RWPE2 (cell line): ENCODE measurements around the gene KCNK16.

Experiments used
- ATAC-seq: fragments of 200-7000 bp; cut with Tn5 transposase; 3 replicates; pipeline ENCODE4 v1.9.1; 2021; ENCODE audit warnings: low read depth
- DNase-seq: peaks from one replicate; pipeline ENCODE4 v3.0.0-alpha.2; 2020; ENCODE audit warnings: low spot score
- H3K27ac ChIP-seq: fragments of 450-650 bp; 2 replicates; pipeline ENCODE4 v1.5.1; 2017; ENCODE audit warnings: mild to moderate bottlenecking; ENCODE audit not compliant: poor library complexity, severe bottlenecking
- H3K27me3 ChIP-seq: fragments of 250-450 bp; sonication (Bioruptor Pico); 2 replicates; pipeline ENCODE4 v1.5.1; 2021; ENCODE audit warnings: mild to moderate bottlenecking, moderate library complexity; ENCODE audit not compliant: insufficient read depth, poor library complexity, severe bottlenecking
- H3K36me3 ChIP-seq: fragments of 250-450 bp; sonication (Bioruptor Pico); 2 replicates; pipeline ENCODE4 v1.5.1; 2020; ENCODE audit warnings: low read depth, mild to moderate bottlenecking, moderate library complexity
- H3K4me1 ChIP-seq: fragments of 250-450 bp; sonication (Bioruptor Pico); 2 replicates; pipeline ENCODE4 v1.5.1; 2021; ENCODE audit warnings: mild to moderate bottlenecking, moderate library complexity; ENCODE audit not compliant: insufficient read depth, poor library complexity, severe bottlenecking
- H3K4me3 ChIP-seq: fragments of 250-450 bp; sonication (Bioruptor Pico); 2 replicates; pipeline ENCODE4 v1.5.1; 2021; ENCODE audit warnings: mild to moderate bottlenecking, moderate library complexity; ENCODE audit not compliant: severe bottlenecking
- H3K9me3 ChIP-seq: fragments of 250-450 bp; sonication (Bioruptor Pico); 2 replicates; pipeline ENCODE4 v1.5.1; 2021; ENCODE audit warnings: mild to moderate bottlenecking, moderate library complexity; ENCODE audit not compliant: severe bottlenecking
- TF ChIP-seq, protein P1 (sequence below): fragments of 450-650 bp; IDR thresholded peaks from one replicate; pipeline ENCODE4 v1.5.1; 2017; ENCODE audit warnings: mild to moderate bottlenecking, moderate library complexity; ENCODE audit not compliant: poor library complexity, severe bottlenecking

Gene KCNK16

DNA sequence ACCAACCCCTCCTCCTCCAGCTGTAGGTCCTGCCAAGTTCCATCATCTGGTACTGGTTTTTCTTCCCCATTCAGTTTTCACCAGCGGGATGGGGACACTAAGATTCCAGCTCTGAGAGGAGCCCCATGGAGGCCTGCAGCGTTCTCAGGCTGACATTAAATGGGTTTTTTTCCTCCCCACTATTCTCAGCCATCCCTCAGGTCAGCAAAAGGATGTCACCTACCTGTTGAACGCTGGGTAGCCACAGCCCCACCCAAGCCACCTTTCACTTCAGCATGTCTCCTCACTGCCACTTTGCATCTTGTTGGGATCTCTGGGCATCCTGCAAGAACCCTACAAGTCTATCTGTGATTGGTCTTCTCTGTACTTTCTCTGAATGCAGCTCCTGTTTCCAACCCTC lies 15.0 kb downstream of the KCNK16 start:
- DNase-seq (no peak), ATAC-seq (no peak)
- peaks cover 4% of the 10 kb centered on the region for H3K27me3 ChIP-seq
- no peaks in the 10 kb centered on the region for H3K9me3 ChIP-seq
- H3K4me3 ChIP-seq = no peak overlapping the region
- no peaks in the 10 kb centered on the region for H3K36me3 ChIP-seq
- no peaks in the 10 kb centered on the region for H3K4me1 ChIP-seq
- H3K27ac ChIP-seq = no peak overlapping the region
- TF ChIP-seq, protein P1, sequence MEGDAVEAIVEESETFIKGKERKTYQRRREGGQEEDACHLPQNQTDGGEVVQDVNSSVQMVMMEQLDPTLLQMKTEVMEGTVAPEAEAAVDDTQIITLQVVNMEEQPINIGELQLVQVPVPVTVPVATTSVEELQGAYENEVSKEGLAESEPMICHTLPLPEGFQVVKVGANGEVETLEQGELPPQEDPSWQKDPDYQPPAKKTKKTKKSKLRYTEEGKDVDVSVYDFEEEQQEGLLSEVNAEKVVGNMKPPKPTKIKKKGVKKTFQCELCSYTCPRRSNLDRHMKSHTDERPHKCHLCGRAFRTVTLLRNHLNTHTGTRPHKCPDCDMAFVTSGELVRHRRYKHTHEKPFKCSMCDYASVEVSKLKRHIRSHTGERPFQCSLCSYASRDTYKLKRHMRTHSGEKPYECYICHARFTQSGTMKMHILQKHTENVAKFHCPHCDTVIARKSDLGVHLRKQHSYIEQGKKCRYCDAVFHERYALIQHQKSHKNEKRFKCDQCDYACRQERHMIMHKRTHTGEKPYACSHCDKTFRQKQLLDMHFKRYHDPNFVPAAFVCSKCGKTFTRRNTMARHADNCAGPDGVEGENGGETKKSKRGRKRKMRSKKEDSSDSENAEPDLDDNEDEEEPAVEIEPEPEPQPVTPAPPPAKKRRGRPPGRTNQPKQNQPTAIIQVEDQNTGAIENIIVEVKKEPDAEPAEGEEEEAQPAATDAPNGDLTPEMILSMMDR = no peak

DNA sequence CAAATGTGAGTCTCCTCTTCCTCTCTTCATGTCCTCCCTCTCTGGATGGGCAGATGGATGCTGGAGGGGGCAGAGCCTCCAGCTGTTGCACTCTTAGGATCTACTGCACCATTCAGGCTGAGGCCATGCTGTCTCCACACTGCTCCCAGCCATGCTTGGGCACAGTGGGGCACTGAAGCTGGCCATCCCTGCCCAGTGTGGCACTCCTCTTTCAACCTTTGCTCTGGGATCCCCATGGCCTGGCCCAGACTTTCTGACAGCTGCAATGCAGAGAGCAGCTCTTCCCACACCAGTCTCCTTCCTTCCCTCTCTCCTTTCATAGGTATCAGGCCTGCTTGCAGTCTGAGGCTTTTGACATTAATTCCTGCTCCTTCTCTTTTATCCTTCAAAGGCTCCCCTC lies 17.6 kb downstream of the KCNK16 start:
- Histone ChIP-seq H3K36me3 (no peaks in the 10 kb centered on the region), H3K4me3 (no peak overlapping the region), H3K27me3 (no peaks in the 10 kb centered on the region), H3K9me3 (no peaks in the 10 kb centered on the region), H3K27ac (no peak overlapping the region), H3K4me1 (no peaks in the 10 kb centered on the region)
- TF ChIP-seq, protein P1 = no peak
- ATAC-seq (no peak), DNase-seq (no peak)

DNA sequence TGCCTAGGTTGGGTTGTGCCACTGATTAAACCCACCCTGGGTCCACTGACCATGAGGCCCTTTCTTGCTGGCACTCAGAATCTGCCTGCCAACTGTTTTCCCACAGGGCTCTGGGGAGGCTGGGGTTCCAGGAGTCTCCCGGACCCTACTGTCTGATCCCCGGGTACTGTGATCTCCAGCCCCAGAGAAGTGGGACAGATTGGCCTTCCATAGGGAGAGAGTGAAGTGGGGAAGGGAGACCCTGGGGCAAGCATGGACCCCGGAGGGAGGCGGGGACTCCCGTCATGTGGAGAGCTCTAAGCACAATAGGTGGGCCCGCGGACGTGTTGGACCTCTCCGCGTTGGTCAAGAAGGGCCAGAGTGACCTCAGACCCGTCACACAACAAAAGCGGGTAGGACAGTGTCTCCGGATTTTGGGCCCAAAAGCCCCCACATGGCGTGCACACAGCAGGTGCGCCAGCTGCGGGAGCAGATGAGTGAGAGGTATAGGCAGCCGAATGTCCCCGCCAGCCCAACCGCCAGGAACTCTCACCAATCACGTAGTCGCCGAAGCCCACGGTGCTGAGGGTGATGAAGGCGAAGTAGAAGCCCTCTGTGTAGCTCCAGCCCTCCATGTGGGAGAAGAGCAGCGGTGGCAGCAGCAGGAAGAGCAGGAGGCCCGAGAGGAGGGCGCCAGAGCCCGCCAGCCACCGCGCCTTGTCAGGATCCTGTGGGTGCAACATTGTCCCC lies 18.9 kb downstream of the KCNK16 start:
- Histone ChIP-seq H3K27me3 (no peaks in the 10 kb centered on the region), H3K36me3 (no peaks in the 10 kb centered on the region), H3K9me3 (no peaks in the 10 kb centered on the region), H3K4me3 (no peak overlapping the region), H3K27ac (no peak overlapping the region), H3K4me1 (no peaks in the 10 kb centered on the region)
- TF ChIP-seq, protein P1 = peak; percentile 68
- ATAC-seq (no peak; the same call in 2 of the 3 replicates), DNase-seq (no peak)

DNA sequence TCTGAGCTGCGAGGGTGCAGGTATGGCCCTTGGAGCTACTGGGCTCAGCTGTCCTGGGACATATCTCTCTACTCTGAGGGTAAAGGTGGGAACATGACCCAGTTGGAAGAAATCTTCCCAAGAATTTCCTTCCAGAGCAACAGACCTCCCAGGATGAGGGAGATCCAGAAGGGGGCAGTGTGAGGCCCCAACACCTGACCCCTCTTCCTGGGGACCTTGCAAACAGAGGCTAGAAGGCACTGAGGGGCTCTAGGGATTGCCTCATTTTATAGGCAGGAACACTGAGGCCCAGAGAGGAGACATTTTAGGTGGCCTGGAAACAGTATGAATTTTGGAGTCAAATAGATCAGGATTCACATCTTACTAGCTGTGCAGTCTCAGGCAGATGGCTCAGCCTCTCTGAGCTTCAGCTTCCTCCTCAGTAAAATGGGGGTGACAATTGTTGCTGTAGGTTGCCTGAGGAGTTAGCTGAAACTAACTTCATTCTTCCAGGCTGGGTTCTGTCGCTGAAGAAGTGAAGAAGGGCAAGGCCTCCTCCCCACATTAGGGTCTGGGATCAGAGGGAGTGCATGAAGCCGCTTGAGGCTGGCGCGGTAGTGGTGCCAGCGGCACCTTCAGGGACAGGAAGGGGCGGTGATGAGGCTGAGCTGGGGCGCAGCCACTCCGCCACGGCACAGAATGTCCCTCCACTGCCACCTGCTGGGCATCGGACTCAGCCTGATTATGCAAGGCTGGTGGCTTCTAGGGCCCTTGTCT lies 19.7 kb downstream of the KCNK16 start:
- Histone ChIP-seq H3K36me3 (no peaks in the 10 kb centered on the region), H3K9me3 (no peaks in the 10 kb centered on the region), H3K4me1 (no peaks in the 10 kb centered on the region), H3K27ac (no peak overlapping the region), H3K4me3 (no peak overlapping the region), H3K27me3 (no peaks in the 10 kb centered on the region)
- ATAC-seq (peak; percentile 91), DNase-seq (no peak)
- TF ChIP-seq, protein P1 = peak; percentile 92

DNA sequence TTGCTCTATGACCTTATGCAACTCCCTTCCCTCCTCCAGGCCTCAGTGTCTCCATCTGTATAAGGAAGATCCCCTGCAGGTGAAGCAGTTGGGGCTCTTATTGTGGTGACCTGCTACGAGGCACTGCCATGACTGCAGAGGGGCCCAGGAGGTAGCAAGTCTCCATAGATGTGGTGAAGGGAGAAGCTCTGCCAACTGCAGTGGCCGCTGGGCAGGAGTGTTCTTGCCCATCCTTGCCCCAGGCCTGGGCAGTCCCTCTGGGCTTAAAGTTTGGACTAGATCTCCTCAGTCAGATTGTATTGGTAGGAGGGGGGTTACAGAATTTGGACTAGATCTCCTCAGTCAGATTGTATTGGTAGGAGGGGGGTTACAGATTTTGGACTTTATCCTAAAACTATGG lies 20.5 kb downstream of the KCNK16 start:
- Histone ChIP-seq H3K9me3 (no peaks in the 10 kb centered on the region), H3K27me3 (no peaks in the 10 kb centered on the region), H3K36me3 (no peaks in the 10 kb centered on the region), H3K4me1 (no peaks in the 10 kb centered on the region), H3K27ac (no peak overlapping the region), H3K4me3 (no peak overlapping the region)
- ATAC-seq = no peak
- DNase-seq = no peak
- TF ChIP-seq, protein P1 = no peak
